ENCODE results near the gene IHH.

The IHH gene

DNA sequence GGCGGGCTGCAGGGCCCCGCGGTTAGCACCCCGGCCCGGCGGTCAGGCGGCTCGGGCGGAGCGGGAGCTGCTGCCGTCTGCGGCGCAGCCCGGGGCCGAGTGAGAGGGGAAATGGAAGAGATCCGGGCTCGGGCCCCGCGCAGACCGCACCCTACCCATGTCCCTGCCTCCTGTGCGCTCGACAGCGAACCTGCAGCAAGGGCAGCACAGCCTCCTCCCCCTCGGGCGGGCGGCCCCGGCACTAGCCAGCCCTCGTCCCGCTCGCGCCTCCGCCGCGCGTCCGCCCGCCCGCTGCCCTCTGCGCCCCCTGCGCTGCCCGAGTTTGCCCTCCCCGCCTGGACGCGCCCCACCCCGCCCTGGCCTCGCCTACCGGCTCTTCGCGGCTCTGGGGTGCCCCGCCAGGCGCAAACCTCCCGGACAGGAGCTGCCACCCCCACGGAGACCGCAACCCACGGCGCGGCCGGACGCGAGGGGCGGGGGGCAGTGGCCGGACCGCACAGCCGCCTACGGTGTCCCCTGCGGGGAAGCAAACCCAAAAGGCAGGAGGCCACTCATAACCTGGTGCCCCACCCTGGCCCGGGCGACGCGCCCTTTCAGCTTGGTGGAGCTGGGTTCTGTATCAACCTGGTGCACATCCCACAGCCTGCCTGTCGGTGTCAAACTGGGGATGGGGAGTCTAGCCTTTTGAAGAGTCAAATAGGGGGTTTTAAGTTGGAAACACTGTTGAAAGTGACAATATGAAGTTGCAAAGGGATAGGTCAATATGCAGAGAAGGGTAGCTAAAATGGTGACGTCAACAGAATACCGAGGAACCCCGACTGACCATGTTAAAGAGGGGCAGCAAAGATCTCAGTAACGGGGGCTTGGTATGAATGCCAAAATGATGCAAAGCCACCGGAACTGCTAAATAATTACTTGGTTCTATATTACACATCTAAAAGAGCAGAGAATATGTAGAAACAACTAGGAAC lies at the start of gene IHH:
TSS of gene IHH (minus strand) at position 101 of the 971 bp plus-strand sequence. CDS start 454 bp downstream, outside the sequence.
- DNase-seq (ENCODE audit: low read depth in 2 of 2, low spot score in 1 of 2), result no peak

DNA sequence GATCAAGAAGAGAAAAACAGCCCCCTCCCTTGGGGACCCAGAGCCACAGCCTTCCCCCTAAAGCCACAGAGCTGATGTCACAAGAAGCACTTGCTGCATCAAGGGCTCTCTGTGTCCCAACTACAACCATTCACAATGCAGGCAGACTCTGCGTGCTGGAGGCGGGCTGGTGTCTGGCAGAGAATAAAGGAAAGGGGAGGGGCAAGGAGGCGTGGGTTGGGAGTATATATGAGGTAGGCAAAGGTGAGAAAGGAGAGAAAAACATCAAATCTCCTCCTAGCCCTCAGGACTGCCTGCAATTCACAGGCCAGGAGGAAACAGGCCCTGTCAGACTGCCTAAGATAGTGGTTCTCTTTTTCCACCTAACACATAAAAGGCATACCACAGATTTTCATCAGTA lies 48.8 kb upstream of the IHH start:
- peak; percentile 6 to 24 for DNase-seq (ENCODE audit: low read depth in 2 of 2, low spot score in 1 of 2)

DNA sequence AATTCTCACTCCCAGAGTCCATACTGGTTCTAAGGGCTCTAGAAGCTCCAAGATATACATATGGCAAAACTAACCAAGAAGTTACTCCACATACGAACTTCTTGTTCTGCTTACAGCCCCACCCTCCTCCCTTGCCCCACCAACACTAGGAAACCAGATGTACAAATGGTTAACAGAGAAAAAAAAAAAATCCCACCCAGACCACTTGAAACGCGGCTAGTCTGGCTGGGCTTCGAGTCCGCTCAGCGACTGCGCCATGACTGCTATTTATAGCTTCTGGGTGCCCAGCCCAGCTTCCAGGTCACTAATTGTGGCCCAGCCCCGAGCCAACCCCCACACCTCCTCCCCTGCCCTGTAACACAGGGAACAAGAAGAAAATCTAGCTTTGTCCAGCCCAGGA lies 47.0 kb upstream of the IHH start:
- no peak for DNase-seq (ENCODE audit: low read depth in 2 of 2, low spot score in 1 of 2)

DNA sequence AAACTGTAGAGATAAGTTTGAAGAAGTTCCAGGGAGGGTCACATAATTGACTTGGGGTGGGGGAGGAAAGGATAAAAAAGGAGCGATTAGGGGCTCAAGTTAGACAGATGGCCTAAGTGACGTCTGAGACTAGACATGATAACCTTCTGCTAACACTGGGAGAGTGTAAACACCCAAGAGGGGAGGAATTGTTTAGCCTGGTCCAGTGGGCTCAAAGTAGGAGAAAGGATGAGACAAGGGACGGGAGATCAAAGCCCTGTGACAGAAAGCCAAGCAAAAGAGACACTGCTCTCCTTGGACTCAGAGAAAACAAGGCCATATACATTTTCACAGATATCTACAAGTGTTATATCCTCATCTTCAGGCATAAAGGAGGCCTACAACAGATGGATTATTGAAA lies 45.5 kb upstream of the IHH start:
- DNase-seq (ENCODE audit: low read depth in 2 of 2, low spot score in 1 of 2), result no peak

DNA sequence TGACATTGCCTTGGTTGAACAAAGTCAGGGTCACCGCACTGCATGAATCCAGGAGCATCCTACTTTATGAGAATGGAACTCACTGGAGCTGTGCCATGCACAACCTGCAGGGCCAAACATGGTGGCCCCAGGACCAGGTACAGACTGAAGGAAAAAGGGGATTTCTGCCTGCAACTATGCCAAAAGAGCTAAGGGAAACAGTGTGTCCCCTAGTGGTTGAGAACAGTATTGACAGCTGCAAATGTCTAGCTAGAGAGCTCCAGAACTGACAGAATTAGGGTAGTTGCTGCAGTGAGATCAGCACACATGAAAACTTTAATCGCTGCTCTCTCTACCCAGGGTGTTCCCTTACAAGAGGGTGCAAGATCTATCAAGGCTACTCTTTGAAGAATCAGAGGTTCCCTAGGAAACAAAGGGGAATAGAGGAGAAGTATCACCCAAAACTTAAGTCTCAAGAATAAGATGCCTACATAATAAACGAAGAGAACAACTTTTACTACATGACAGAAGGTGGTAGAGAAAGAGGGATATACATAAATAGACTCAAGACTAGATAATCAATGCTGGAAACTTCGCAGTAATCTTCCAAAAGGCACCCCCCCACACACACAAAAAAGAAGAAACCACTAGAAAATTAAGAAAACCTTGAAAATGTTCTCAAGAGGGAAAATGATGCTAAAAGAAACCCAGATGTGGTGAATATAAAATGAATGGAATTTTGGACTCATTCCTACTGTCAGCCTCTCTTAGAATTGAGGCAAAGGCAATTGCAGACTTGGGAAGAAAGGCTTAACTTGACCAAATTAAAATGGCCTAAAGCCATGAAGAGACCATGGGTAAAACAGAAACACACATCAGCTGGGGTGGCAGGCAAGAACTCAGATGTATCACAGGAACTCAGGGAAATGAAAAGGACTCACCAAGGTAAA lies 43.6 kb upstream of the IHH start:
- DNase-seq (ENCODE audit: low read depth in 2 of 2, low spot score in 1 of 2), result no peak

DNA sequence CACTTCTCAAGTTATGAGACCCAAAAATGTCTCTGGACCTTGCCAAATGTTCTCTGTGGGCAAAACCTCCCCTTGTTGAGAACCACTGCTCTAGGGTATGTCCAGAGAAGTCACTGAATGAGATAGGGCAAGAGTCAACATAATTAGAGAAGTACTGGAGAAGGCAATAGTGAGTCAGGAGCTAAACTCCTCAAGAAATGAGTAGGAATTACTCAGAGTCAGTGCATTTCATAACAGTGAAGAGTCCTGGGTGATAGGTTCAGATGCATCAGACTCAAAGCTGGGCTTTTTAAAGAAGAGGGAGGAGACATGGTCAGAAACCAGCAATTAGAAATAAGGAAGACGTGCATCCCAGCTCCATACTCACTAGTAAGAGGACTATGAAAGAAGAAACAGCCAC lies 38.6 kb upstream of the IHH start:
- DNase-seq (ENCODE audit: low read depth in 2 of 2, low spot score in 1 of 2), result no peak

DNA sequence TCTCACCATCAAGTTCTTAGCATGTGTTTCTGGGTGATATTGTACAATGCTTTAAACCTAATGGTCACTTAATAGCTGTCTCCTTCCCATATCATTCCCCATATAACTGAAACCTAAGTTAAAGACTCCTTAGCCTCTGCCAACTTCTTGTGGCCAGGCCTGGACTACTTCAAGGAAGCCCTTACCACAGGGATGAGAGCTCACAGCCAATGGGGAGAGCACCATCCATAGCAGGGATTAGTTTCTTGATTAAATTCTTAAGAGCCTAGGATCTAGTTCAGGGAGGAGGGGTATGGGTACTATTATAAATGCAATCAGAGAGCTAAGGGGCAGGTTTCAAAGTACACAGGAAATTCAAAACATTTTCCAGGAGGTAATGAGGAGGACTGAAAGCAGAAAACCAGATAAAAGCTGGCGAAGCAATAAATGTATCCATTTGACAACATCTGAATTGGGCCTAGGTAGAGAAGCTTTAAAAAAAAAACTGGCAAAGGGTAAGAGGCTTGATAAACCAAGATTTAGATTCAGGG lies 34.8 kb upstream of the IHH start:
- no peak for DNase-seq (ENCODE audit: low read depth in 2 of 2, low spot score in 1 of 2)

DNA sequence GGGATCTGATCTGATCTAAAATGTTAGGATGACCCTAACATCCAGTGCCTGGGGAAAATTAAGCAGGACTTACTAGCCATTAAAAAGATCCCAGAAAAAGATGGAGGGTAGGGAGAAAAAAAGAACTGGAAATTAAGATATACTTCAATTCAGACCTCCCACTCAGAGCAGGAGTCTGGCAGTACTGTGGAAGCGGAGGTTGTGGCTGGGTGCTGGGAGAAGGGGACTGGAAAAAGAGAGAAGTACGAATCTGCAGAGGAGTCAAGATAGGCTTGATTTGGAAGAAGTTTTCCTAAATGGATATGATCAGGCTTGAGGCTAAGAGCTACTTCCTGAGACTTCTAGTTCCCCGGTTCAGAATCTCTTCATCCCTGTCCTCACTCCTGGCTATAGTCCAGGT lies 33.5 kb upstream of the IHH start:
- no peak for DNase-seq (ENCODE audit: low read depth in 2 of 2, low spot score in 1 of 2)

DNA sequence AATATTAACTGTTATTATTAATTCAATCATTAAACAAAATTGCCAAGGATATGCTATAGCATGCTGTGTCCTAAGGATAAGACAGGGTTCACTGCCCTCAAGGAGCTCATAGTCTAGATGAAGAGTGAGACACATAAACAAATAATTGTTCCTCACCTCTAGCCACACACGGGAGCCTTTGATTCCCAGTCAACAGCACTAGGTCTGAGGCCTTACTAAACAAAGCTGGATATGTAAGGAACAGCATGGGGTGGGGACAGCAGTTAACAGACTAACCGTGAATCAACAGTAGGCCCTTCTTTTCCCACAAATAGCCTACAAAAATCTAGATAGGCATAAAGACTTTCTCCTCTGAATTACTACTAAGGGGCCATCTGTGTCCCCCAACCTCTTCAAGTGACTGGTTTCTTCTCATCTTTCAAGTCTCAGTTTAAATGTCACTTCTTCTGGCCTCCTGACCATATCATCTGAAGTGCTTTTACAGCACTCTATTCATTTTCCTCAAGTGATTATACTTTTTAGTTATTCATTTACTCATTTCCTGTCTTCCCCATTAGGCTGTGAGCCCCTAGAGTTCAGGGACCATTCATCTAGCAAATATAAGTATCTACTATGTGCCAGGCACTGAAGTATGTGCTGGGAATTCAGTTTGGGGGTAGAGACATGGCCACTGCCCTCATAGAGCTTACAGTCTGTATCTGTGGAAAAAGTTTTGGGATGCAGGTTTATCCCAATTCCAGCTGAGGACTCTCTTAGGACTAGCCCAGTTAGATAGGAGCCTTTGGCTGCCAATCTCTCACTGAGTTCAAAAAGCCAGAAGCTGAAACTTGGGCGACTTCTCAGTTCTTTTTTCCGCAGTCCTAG lies 29.9 kb upstream of the IHH start:
- DNase-seq (ENCODE audit: low read depth in 2 of 2, low spot score in 1 of 2), result no peak

DNA sequence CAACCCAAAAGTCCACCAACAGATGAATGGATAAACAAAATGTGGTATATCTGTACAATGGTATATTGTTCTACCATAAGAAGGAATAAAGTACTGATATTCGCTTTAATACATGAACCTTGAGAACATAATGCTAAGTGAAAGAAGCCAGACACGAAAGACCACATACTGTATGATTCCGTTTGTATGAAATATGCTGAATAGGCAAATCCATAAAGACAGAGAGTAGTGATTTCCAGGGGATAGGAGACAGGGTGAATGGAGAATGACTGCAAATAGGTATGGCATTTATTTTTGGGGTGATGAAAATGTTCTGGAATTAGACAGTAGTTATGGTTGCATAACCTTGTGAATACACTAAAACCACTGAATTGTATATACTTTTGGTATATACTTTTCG lies 28.6 kb upstream of the IHH start:
- no peak for DNase-seq (ENCODE audit: low read depth in 2 of 2, low spot score in 1 of 2)

DNA sequence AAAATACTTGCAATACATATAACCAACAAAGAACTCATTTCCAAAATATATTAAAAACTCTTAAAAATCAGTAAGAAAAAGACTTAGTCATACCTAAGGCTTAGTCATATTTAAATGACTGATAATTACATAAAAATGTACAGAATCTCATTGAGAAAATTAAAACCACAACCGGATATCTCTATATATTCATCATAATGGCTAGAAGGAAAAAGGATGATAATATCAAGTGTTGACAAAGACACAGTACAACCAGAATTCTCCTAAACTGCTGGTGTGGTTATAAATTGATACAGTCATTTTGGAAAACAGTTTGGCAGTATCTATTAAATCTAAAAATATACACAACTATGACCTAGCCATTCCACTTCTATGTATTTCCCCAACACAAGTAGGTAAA lies 27.1 kb upstream of the IHH start:
- no peak for DNase-seq (ENCODE audit: low read depth in 2 of 2, low spot score in 1 of 2)

DNA sequence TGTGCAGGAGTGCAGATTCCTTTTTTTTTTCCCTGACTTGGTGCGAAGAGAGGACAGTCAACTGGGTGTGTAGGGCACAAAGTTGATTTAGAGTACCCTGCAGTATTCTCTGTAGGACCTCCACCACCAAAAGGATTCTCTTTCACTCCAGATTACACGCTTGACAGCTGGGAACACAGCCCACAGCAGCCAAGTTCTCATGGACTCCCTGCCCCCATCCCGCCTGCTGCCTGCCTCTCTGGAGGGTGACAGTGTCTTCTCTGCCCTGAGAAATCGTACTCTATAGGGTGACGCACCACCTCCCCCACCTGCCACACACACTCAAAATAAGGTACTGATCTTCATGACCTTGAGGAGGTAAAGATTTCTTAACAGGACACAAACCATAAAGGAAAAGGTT lies 26.6 kb upstream of the IHH start:
- no peak for DNase-seq (ENCODE audit: low read depth in 2 of 2, low spot score in 1 of 2)

DNA sequence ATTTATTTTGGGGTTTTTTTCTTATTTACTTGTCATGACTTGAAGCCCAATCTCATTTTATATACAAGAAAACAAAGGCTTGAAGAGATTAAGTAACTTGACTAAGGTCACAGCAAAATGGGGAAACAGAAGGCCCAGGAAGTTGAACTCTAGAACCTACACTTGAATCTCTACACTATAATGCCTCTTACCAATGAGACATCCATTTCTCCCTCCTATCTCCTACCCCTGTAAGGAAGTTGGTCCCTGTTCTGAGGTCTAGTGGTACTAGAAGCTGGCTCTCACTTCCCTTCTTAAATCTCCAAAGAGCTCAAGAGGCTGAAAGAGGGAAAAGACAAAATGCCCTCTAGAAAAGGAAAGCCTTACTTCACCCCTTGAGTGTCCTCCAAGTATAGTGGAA lies 25.5 kb upstream of the IHH start:
- no peak for DNase-seq (ENCODE audit: low read depth in 2 of 2, low spot score in 1 of 2)

DNA sequence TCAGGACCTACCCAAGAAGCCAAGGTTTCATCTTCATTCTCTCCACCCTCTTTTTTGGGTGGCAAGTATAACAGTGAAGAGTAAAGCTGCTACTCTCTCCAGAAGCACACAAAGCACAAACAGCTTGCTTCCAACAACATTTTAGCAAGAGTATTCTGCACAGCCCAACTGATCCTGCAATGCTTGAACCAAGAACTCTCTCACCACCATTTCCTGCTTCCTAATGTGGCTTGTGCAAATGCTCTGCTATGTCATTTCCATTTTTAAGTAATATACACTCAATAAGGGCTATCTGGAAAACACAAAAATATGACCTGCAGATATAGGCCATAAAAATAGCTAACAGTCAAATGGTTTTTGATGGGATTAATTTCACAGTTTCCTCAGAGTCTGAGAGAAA lies 24.1 kb upstream of the IHH start:
- no peak for DNase-seq (ENCODE audit: low read depth in 2 of 2, low spot score in 1 of 2)

DNA sequence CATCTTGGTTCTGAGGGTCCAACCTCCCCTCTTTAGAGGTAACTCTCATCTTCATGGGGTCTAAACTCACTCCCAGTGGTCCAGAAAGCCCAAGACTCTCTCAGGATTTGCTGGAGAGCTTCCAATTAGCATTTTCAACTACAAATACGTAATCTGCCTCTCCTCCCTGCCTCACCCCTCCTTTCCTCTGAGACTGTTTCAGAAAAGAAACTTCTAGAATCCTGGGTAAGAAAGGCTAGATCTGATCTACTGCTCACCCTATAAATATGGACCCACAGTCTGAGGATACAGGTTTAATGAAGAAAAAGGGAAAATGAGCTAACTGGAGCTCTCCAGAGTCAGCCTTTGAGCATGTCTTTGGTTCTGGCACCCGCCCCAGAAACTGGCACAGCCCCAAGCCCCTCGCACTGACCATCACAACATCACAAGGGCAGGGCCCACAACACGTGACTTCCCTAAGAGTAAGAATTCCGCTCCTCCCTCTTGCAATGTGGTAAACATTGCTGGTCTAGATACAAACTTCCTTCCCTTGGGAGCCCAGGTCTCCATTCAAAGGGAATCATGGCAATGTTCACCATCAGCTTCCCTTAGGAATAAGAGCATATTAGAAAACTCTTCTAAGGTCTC lies 21.7 kb upstream of the IHH start:
- DNase-seq (ENCODE audit: low read depth in 2 of 2, low spot score in 1 of 2), result no peak

DNA sequence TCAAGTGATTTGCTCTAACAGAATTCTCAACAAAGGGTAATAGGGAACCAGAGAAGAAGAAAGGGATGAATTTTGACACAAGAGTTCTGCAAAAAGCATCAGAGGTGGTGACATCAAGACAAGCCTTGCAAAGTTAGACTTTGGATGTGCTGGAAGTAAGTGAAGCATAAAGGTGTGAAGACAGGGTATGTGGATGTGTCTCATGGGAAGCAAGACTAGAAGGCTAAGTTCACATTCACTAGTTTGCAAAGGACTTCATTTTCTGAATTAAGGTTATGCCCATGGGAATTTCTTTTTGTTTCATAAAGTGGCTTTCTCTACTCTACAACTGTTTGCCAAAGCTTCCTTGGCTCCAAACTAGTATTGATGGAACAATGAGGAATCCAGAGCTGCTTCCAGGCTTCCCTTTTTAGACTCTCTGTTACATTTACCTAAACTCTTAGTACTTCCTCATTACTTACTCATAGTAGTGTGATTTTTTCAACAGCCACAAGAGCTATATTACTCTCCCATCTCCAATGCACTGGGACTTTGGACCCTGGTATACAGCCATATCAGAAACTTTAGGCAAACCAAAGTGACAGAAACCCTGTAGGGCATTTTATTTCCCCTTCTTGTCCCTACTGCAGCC lies 21.1 kb upstream of the IHH start:
- DNase-seq (ENCODE audit: low read depth in 2 of 2, low spot score in 1 of 2), result no peak

DNA sequence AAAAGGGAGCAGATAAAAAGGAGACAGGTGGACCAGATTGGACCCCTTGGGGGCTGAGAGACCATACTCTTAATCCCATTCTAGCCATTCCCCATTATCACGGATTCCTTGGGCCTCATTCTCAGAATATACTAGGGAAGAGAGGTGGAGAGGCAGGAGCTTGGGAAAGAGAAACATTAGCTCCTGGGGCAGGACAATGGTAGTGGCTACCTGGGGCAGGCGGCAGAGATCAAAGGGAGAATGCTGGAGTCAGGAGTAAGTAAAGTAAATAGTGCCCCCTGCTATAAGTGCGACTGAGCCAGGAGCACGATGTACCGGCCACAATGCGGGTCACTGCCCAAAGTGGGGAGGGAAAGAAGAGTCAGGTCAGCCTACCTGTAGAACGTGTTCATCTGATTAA lies 20.4 kb upstream of the IHH start:
- no peak for DNase-seq (ENCODE audit: low read depth in 2 of 2, low spot score in 1 of 2)

DNA sequence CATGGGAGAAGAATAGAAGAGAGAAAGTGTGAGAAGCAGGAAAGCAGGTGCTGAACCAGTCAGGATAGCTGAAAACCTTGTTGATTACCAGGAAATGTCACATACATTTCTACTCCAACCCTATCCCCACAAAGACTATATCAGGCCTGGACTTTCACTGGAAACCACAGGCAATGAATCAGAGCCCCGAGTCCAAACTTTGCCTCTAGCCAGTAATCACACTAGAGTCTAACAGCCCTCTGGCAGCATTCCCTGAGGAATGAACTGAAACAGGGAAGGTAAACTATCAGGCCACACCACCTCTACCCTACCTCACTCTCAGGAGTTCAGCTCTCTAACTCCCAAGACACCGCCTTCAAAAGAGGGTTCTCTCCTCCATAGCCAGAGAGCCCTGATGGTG lies 18.7 kb upstream of the IHH start:
- no peak for DNase-seq (ENCODE audit: low read depth in 2 of 2, low spot score in 1 of 2)

DNA sequence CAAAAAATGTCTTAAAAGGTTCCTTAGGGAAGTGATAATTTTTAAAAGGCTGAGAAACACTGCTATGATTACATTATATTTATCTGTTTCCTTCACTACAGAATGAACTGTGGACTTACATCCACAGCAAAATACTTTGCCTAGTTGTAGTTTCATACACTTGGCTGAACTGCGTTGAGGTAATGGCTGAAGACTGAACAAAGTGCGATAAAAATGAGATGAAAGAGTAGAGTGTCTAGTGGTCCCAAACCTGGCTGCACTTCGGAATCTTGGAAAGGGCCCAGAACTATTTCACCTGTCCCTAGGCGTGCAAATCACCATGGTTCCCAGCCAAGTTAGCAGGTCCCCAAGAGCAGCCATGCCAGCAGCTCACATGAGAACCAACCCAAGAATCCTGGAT lies 18.2 kb upstream of the IHH start:
- DNase-seq (ENCODE audit: low read depth in 2 of 2, low spot score in 1 of 2), result no peak

DNA sequence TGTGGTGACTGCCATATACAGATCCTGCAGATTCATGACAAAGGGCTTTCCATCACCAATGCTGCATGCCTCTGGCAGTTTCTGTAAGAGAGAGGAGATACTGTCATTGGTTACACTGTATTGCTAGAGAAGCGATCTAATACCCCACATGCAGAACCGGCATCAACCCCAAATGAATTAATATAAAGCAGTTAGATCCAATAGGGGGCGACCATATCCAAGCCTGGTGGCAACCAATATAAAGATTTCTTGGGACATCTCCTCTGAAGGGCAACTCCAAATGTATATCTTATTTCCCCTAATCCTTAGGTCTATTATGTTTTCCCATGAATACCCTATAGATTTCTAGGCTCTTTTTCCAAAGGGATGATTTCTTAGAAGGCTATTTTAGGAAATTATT lies 17.4 kb upstream of the IHH start:
- DNase-seq (ENCODE audit: low read depth in 2 of 2, low spot score in 1 of 2), result no peak
